Brain microvascular endothelial cell (primary cell): ENCODE measurements around the gene BPIFB6.

Experiments
- DNase-seq: peaks from one replicate; pipeline ENCODE4 v3.0.0-alpha.2; 2020
- H3K27ac ChIP-seq: fragments of 250-450 bp; sonication (Bioruptor Pico); 2 replicates; pipeline ENCODE4 v1.5.1; 2020; ENCODE audit warnings: mild to moderate bottlenecking, moderate library complexity
- H3K27me3 ChIP-seq: fragments of 250-450 bp; sonication (Bioruptor Pico); replicated peaks from 2 replicates; pipeline ENCODE4 v1.5.1; 2020; ENCODE audit warnings: mild to moderate bottlenecking
- H3K36me3 ChIP-seq: fragments of 250-450 bp; sonication (Bioruptor Pico); replicated peaks from 2 replicates; pipeline ENCODE4 v1.5.1; 2020; ENCODE audit warnings: mild to moderate bottlenecking
- H3K4me3 ChIP-seq: 2 replicates; pipeline ENCODE4 v1.5.1; 2011; ENCODE audit warnings: low read depth, mild to moderate bottlenecking, control low read depth, low read length, moderate library complexity
- CTCF ChIP-seq: IDR thresholded peaks from 2 replicates; pipeline ENCODE4 v1.5.1; 2011; ENCODE audit warnings: low read depth, mild to moderate bottlenecking, moderate library complexity, low read length, control low read depth, inconsistent platforms; ENCODE audit errors: missing control alignments
- in situ Hi-C: cut with HindIII; loops from 2 replicates; pipeline ENCODE4 v1.10.0; 2017; ENCODE audit warnings: low sequenced_read_pairs, low pct_ligation_motif_present

BPIFB6 gene

GRCh38 chr20:32999603-33000250 is 31.7 kb upstream of the BPIFB6 start:
- in situ Hi-C loops = no loop called here
- no peak overlapping the region for H3K4me3 ChIP-seq
- H3K27ac ChIP-seq = no peak overlapping the region
- DNase-seq = no peak
- H3K36me3 ChIP-seq = no peaks in the 10 kb centered on the region
- H3K27me3 ChIP-seq = no peaks in the 10 kb centered on the region
- no peak for TF ChIP-seq CTCF

GRCh38 chr20:33000802-33001466 is 30.5 kb upstream of the BPIFB6 start:
- TF ChIP-seq CTCF = no peak
- no peak overlapping the region for H3K4me3 ChIP-seq
- no peaks in the 10 kb centered on the region for H3K27me3 ChIP-seq
- in situ Hi-C loops = no loop called here
- H3K27ac ChIP-seq = no peak overlapping the region
- H3K36me3 ChIP-seq = no peaks in the 10 kb centered on the region
- DNase-seq = no peak

- in situ Hi-C loops = no loop called here
- TF ChIP-seq CTCF = no peak
These were observed 29.2 kb upstream of the BPIFB6 start for GRCh38 chr20:33002087-33002808.

GRCh38 chr20:33004141-33004751 is 27.2 kb upstream of the BPIFB6 start, which contains the start of gene SUN5:
Gene SUN5, minus strand, starts transcription at chr20:33004433. Its CDS starts 93 bp downstream, at chr20:33004340.
- TF ChIP-seq CTCF = no peak
- Histone ChIP-seq H3K4me3 (no peak within 1 kb of the TSS), H3K27me3 (no peaks in the 10 kb centered on the region), H3K36me3 (no peaks in the 10 kb centered on the region), H3K27ac (no peak within 1 kb of the TSS)
- in situ Hi-C loops = no loop called here
- DNase-seq = no peak

More at GRCh38 chr20:33002087-33002808, 29.2 kb upstream of the BPIFB6 start:
- DNase-seq = no peak
- Histone ChIP-seq H3K27me3 (no peaks in the 10 kb centered on the region), H3K4me3 (no peak overlapping the region), H3K36me3 (no peaks in the 10 kb centered on the region), H3K27ac (no peak overlapping the region)

GRCh38 chr20:33005132-33005566 is 26.3 kb upstream of the BPIFB6 start:
- H3K27ac ChIP-seq = no peak overlapping the region
- no peaks in the 10 kb centered on the region for H3K36me3 ChIP-seq
- no peak overlapping the region for H3K4me3 ChIP-seq
- H3K27me3 ChIP-seq = no peaks in the 10 kb centered on the region
- in situ Hi-C loops = no loop called here
- peak; percentile 58 for TF ChIP-seq CTCF
- DNase-seq = peak; percentile 2
